Anterior cingulate cortex (tissue), 58 donors: Measurements from ENCODE around the gene HDHD3.
"Not testable (repeated sequence)": the region's sequence is repeated elsewhere in the genome, so short reads cannot be mapped to it uniquely, and the experiment has no call there.

ENCODE experiments used
- DNase-seq, 58 donors: peaks; one replicate each; lab custom pipeline; 2025; lab: John Stamatoyannopoulos, UW

The HDHD3 gene

GRCh38 chr9:113390192-113390960 is 13.6 kb upstream of the HDHD3 start:
- DNase-seq, result no peak

GRCh38 chr9:113389451-113389850 is 12.7 kb upstream of the HDHD3 start:
- no peak for DNase-seq

DNA sequence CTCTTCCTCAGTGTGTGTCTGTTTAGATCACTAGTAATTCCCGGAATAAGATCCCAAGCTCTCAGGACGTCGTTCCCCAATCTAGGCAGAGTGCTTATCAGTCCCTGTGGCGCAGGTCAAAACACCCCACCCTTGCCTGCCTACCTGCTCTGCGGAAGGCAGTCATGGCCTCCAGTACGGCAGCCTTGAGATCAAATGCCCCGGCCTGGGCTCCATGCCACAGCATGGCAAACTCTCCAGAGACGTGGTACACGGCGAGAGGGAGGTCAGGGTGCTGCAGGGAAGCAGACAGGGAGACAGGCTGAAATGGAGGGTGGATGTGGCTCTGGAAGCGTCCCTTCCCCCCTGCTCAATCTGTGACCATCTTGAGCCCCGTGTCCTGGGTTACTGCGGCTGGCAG is 12.0 kb upstream of the HDHD3 start:
- no peak for DNase-seq

- DNase-seq, result no peak
Observed at GRCh38 chr9:113387560-113388230, 10.9 kb upstream of the HDHD3 start.

DNA sequence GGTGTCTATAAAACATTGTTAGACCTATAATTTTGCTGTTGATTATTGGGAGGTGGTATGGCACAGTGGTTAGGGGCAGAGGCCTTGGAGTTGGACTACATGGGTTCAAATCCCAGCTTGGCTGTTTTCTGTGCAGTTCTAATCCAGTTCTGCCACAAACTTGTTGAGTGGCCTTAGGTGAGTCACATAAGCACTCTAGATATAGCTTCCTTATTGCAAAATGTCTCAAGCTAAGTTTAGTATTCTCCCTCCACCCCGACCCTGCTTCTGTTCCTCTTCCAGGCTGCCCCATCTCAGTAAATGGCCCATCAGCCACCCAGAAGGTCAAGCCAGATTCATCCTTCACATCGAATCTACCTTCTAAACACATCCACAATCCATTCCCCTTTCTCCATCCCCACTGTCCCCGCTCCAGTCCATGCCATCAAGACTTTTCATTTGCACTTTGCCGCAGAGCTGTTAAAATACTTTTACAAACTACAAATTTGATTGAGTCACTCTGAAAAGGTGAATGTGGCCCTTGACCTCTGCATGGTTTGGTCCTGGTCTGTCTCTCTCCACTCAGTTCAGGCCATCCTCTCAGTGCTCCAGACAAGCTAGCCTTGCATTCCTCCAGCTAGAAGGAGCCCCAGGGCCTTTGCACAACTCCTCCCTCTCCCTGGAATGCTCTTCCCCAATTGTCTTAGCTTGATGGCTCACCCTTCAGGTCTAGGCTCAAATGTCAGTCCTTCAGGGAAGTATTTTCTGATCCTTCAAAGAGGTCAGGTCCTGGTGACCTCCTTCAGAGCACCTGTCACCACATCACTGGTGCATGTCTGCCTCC is 10.0 kb upstream of the HDHD3 start:
- no peak for DNase-seq

GRCh38 chr9:113381909-113382411 is 5.2 kb upstream of the HDHD3 start:
- DNase-seq, result no peak

DNA sequence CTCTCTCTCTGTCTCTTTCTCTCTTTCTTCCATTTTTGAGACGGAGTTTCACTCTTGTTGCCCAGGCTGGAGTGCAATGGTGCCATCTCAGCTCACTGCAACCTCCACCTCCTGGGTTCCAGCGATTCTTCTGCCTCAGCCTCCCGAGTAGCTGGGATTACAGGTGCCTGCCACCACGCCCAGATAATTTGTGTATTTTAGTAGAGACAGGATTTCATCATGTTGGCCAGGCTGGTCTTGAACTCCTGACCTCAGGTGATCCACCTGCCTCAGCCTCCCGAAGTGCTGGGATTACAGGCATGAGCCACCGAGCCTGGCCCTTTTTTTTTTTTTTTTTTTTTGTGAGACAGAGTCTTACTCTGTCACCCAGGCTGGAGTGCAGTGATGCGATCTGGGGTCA is 4.7 kb upstream of the HDHD3 start:
- DNase-seq, result not testable (repeated sequence)

GRCh38 chr9:113380869-113381378 is 4.1 kb upstream of the HDHD3 start:
- no peak for DNase-seq

DNA sequence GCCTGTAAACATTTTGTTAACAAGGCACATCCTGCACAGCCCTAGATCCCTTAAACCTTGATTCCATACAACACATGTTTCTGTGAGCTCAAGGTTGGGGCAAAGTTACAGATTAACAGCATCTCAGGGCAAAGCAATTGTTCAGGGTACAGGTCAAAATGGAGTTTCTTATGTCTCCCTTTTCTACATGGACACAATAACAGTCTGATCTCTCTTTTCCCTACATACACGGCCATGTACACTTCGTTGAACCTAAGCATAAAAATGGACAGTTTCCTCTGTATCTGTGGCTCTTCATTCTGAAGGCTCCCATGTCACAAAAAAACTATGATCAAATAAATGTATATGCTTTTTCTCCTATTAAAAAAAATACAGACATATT is 3.0 kb upstream of the HDHD3 start:
- not testable (repeated sequence) for DNase-seq

GRCh38 chr9:113379094-113379828 is 2.5 kb upstream of the HDHD3 start:
- DNase-seq, result not testable (repeated sequence)

DNA sequence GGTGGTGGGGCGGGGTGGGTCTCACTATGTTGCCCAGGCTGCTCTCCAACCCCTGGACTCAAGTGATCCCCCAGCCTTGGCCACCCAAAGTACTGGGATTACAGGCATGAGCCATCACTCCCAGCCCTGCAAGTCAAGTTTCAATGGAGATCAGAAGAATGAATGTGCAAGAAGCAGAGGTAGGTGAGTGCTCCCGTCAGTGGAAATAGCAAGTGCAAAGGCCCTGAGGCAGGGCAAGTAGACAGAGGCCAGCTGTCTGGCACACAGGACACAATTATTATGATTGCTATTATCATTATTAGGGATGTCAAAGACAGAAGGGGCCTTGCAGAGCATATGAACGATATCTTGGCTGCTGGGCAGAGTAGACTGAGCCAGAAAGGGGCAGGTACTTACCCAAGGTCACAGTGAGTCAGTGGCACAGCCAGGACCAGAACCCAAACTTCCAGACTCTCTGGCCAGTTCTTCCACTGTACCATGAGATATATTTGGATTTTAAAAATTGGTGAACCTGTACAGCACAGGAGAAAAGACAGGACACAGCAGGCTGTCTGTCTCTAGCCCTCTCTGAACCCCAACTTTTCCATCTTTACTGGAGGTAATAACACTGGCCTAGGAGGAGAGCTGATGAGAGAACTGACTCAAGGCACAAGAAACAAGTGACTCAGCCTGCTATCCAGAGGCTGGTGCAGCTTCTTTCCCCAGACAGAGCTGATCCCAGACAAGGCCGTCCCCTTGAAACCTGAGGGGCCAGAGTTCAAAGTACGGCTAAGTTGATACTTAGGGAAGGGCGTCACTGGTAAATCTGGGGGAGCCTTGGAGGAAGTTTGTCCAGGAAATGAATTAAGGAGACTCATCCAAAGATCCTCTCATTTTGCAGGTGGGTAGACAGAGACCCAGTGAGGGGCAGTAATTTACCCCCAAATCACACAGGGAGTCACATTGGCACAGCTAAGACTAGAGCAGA is 1.4 kb downstream of the HDHD3 start:
- DNase-seq, result no peak

GRCh38 chr9:113373676-113374392 is 3.0 kb downstream of the HDHD3 start:
- no peak for DNase-seq

DNA sequence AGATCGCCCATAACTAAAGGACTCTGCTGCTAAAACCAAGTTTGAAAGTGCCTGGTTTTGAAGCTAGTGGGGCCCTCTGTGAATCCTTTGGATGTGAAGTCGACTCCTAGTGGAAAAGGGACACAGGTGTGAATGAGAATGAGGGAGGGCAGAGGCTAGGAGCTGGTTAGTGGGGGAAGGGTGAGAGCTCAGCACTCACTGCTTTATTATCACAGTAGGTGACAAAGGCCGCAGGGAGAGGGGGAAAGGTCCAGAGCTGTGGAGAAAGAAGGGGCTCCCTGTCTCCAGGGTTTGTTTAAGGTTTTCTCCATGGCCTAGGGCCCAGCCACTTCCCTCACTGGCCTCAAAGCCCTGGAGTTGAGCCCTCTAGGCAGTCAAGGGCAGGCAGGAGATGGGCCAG is 3.5 kb downstream of the HDHD3 start:
- DNase-seq, result no peak

GRCh38 chr9:113372059-113372458 is 4.7 kb downstream of the HDHD3 start:
- DNase-seq, result peak in 2 of 58 donors; percentile 7 to 11

DNA sequence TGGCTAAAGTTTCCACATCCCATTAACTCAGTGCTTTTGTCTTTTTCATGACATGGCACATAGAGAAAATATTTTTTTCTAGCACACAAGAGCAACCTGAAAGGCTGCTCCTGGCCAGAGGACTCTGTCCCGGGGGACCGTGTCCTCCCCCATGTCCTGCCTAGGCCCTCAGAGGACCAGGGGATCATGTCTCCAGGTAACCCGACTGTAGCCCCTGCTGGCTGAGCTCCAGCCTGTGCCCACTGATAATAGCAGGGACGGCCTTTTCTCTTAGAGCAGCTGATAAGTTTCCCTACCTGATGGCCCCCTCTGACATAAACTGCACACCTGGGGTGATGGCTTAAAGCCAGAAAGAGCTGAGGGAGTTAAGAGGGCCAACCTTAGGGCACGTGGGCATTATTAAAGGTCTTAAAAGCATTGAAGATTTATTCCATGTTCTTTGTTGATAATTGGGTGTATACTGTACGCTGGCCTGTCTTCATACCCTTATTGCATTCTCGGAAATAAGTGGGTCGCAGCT is 5.9 kb downstream of the HDHD3 start:
- no peak for DNase-seq

GRCh38 chr9:113369855-113370140 is 7.0 kb downstream of the HDHD3 start:
- no peak for DNase-seq

- no peak for DNase-seq
Observed at GRCh38 chr9:113368982-113369854, 7.6 kb downstream of the HDHD3 start.
